Smooth muscle cell (in vitro differentiated cells): ENCODE data around the gene CREG2. TPM values are rescaled to one million over a fixed set of nuclear protein-coding genes. Genes with fewer than 3 reads are reported as not detected.
A peak's percentile ranks its signal among the peaks of the same experiment; 100 is the strongest.

Experiments
- DNase-seq: peaks from one replicate; lab custom pipeline; 2025; ENCODE audit not compliant: unreplicated experiment; lab: John Stamatoyannopoulos, UW
- H2AFZ ChIP-seq: fragments of 200-600 bp; sonication (generic); 2 replicates; pipeline ENCODE4 v1.6.0; 2016; ENCODE audit warnings: antibody characterized with exemption, low read depth, mild to moderate bottlenecking
- H3F3A ChIP-seq: fragments of 200-600 bp; sonication (generic); 2 replicates; pipeline ENCODE4 v1.6.0; 2017; ENCODE audit warnings: antibody characterized with exemption, low read depth
- H3K27ac ChIP-seq: fragments of 200-600 bp; sonication (generic); 2 replicates; pipeline ENCODE4 v1.5.1; 2016; ENCODE audit warnings: low read depth, mild to moderate bottlenecking
- H3K27me3 ChIP-seq: fragments of 200-600 bp; sonication (generic); 2 replicates; pipeline ENCODE4 v1.6.1; 2016; ENCODE audit warnings: low read depth, mild to moderate bottlenecking
- H3K36me3 ChIP-seq: fragments of 200-600 bp; sonication (generic); 2 replicates; pipeline ENCODE4 v1.5.1; 2016; ENCODE audit warnings: low read depth
- H3K4me1 ChIP-seq: fragments of 200-600 bp; sonication (generic); 2 replicates; pipeline ENCODE4 v1.5.1; 2016; ENCODE audit warnings: low read depth
- H3K4me2 ChIP-seq: fragments of 200-600 bp; sonication (generic); 2 replicates; pipeline ENCODE4 v1.6.0; 2016; ENCODE audit warnings: mild to moderate bottlenecking
- H3K4me3 ChIP-seq: fragments of 200-600 bp; sonication (generic); 2 replicates; pipeline ENCODE4 v1.5.1; 2016; ENCODE audit warnings: mild to moderate bottlenecking
- H3K79me2 ChIP-seq: fragments of 200-600 bp; sonication (generic); 2 replicates; pipeline ENCODE4 v1.6.0; 2016; ENCODE audit warnings: low read depth, mild to moderate bottlenecking
- H3K9ac ChIP-seq: fragments of 200-600 bp; sonication (generic); 2 replicates; pipeline ENCODE4 v1.6.0; 2016; ENCODE audit warnings: low read depth
- H3K9me3 ChIP-seq: fragments of 200-600 bp; sonication (generic); replicated peaks from 2 replicates; pipeline ENCODE4 v1.5.1; 2016; ENCODE audit warnings: low read depth
- H4K20me1 ChIP-seq: fragments of 200-600 bp; sonication (generic); 2 replicates; pipeline ENCODE4 v1.6.0; 2016; ENCODE audit warnings: low read depth
- CTCF ChIP-seq: fragments of 200-600 bp; sonication (generic); IDR thresholded peaks from 2 replicates; pipeline ENCODE4 v1.5.1; 2017; ENCODE audit warnings: borderline replicate concordance, mild to moderate bottlenecking, antibody characterized with exemption; ENCODE audit not compliant: insufficient read depth, poor library complexity, severe bottlenecking
- WGBS: methylation state at CpG from one replicate; pipeline ENCODE4 v1.1.7; 2016; ENCODE audit warnings: low lambda C conversion rate; 5-methylcytosine and 5-hydroxymethylcytosine counted together
- polyA plus RNA-seq: library from polyadenylated mRNA; unstranded; fragments of >200 nt; fragmentation: Nextera tagmentation; extraction: Ambion mirVana; gene quantifications from 2 replicates; pipeline ENCODE4 v1.2.1, GENCODE V29; 2016
- total RNA-seq: library from RNA; depleted of rRNA; stranded (reverse); fragments of >200 nt; gene quantifications from 2 replicates; pipeline ENCODE4 v1.2.3, GENCODE V29; 2014

Gene CREG2
- total and polyA plus RNA-seq, 2 experiments from 2014 or later = 0.62 to 1.2 TPM

DNA sequence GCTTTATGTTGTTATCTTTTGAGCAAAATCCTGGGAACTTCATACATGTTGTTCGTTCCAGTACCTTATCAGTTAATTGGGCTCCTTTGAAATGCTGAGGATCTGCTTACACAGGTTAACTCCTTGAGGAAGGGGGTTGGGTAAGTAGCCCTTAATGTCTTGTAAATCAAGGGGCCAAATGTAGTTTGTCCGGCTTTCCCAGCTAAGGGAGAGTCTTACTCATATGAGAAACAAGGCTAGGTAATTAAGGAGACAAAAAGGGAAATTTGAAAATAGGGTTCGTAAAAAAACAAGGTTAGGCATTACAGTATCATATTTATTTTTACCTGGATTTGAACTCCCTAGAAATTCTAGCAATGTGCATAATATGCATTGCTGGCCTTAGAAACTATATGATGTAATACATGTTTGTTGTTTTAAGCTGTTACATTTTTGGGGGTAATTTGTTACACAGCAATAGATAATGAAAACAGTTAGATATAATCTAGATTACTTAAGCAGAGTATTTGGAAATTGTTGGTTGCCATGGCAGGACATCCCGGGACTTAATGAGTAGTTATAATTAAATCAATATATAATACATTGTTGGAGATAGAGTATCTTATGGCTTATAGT lies 47.9 kb downstream of the CREG2 start:
- peak overlapping the region; percentile 15 for H3K27ac ChIP-seq
- no peaks in the 10 kb centered on the region for H3K27me3 ChIP-seq
- H3K79me2 ChIP-seq = no peaks in the 10 kb centered on the region
- no peak for DNase-seq
- H3K36me3 ChIP-seq = no peaks in the 10 kb centered on the region
- H3K4me3 ChIP-seq = no peak overlapping the region
- H3F3A ChIP-seq = no peaks in the 10 kb centered on the region
- peaks cover 14% of the 10 kb centered on the region for H3K4me1 ChIP-seq
- no peaks in the 10 kb centered on the region for H3K9me3 ChIP-seq
- no peak overlapping the region for H3K9ac ChIP-seq
- no peak overlapping the region for H2AFZ ChIP-seq
- 32% methylated on average over 4 of the region's 4 CpGs for WGBS
- no peaks in the 10 kb centered on the region for H4K20me1 ChIP-seq
- no peak for TF ChIP-seq CTCF
- H3K4me2 ChIP-seq = peak overlapping the region; percentile 26

GRCh38 chr2:101337877-101338276 lies 49.4 kb downstream of the CREG2 start:
- Histone ChIP-seq H3K9me3 (no peaks in the 10 kb centered on the region), H3K9ac (no peak overlapping the region), H3K4me2 (peak overlapping the region; percentile 50), H3K27ac (peak overlapping the region; percentile 10), H3K79me2 (no peaks in the 10 kb centered on the region), H3K4me1 (peaks cover 14% of the 10 kb centered on the region), H3K4me3 (no peak overlapping the region), H3K36me3 (no peaks in the 10 kb centered on the region), H3K27me3 (no peaks in the 10 kb centered on the region), H4K20me1 (no peaks in the 10 kb centered on the region), H2AFZ (peak overlapping the region; percentile 52), H3F3A (no peaks in the 10 kb centered on the region)
- TF ChIP-seq CTCF = no peak
- WGBS = 11% methylated on average over 2 of the region's 2 CpGs
- DNase-seq = no peak

DNA sequence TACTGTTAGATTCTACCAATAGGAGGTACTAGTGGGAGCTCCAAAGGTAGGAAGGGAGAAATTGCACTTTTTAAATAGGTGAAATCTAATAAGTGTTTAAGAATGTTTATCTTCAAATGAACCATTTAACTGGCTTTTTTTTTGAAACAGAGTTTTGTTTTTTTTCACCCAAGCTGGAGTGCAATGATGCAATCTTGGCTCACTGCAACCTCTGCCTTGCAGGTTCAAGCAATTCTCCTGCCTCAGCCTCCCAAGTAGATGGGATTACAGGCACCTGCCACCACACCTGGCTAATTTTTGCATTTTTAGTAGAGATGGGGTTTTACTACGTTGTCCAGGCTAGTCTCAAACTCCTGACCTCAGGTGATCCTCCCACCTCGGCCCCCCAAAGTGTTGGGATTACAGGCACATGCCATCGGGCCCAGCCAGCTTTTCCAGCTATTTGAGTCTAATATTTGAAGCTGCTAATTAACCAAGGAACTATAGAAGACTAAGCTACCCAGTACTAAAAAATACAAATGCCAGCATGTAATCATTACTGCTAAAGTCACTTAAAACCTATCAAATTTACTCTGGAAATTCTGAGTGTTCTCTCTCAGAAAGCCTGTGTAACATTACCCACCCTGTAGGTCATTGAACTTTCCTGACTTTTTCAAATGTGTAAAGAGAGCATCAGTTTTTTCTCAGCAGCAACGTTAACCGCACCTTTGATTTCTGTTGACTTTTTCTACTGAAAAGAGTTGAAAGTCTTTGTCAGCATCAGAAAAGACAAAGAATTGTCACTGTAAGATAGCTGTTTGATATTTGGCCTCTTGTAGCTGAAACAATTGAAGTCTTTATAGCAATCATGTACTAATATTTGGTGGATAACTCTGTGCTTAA lies 54.2 kb downstream of the CREG2 start:
- no peaks in the 10 kb centered on the region for H4K20me1 ChIP-seq
- H3K79me2 ChIP-seq = no peaks in the 10 kb centered on the region
- no peak overlapping the region for H3K9ac ChIP-seq
- H3K9me3 ChIP-seq = no peaks in the 10 kb centered on the region
- no peak for DNase-seq
- no peak for TF ChIP-seq CTCF
- no peak overlapping the region for H3K27ac ChIP-seq
- H3K4me2 ChIP-seq = no peak overlapping the region
- no peaks in the 10 kb centered on the region for H3F3A ChIP-seq
- H3K4me3 ChIP-seq = no peak overlapping the region
- no peaks in the 10 kb centered on the region for H3K27me3 ChIP-seq
- H3K36me3 ChIP-seq = no peaks in the 10 kb centered on the region
- no peak overlapping the region for H2AFZ ChIP-seq
- H3K4me1 ChIP-seq = peaks cover 10% of the 10 kb centered on the region
- 78% methylated on average over 5 of the region's 5 CpGs for WGBS
